T-helper 17 cell (primary cell): ENCODE measurements around the gene FAM32A. TPM values are rescaled to one million over a fixed set of nuclear protein-coding genes. Genes with fewer than 3 reads are reported as not detected.

Source experiments
- ATAC-seq: fragments of 150-1000 bp; cut with Tn5 transposase; 2 replicates; pipeline ENCODE4 v1.10.0; 2021; ENCODE audit warnings: mild to moderate bottlenecking, moderate library complexity
- DNase-seq, 3 donors: peaks; one replicate each; pipeline versions ENCODE4 v3.0.0 to v3.0.0-alpha.2; 2020 to 2021
- H3K9me3 ChIP-seq: one replicate; pipeline ENCODE4 v1.7.0; 2013; ENCODE audit warnings: low read length, mild to moderate bottlenecking; ENCODE audit not compliant: control insufficient read depth, poor library complexity, severe bottlenecking
- H3K27ac Mint-ChIP-seq: one replicate; pipeline ENCODE4 v1.8.0; 2022; ENCODE audit warnings: mild to moderate bottlenecking, moderate library complexity, mixed read lengths
- H3K27me3 Mint-ChIP-seq: one replicate; pipeline ENCODE4 v1.8.0; 2022; ENCODE audit warnings: mixed read lengths
- H3K36me3 Mint-ChIP-seq: one replicate; pipeline ENCODE4 v1.8.0; 2022; ENCODE audit warnings: low read depth, mixed read lengths
- H3K4me1 Mint-ChIP-seq: one replicate; pipeline ENCODE4 v1.8.0; 2022; ENCODE audit warnings: mild to moderate bottlenecking, mixed read lengths
- H3K4me3 Mint-ChIP-seq: one replicate; pipeline ENCODE4 v1.8.0; 2022; ENCODE audit warnings: mild to moderate bottlenecking, moderate library complexity, mixed read lengths
- total RNA-seq, 4 donors: library from RNA in 2 of 4; stranded (reverse) in 2 of 4; gene quantifications; one replicate each; pipeline ENCODE4 v1.2.3 and lab custom pipeline; 2022 to 2026

FAM32A gene
- total RNA-seq, 2 donors from 2014 or later, result 33.7 to 48.8 TPM

DNA sequence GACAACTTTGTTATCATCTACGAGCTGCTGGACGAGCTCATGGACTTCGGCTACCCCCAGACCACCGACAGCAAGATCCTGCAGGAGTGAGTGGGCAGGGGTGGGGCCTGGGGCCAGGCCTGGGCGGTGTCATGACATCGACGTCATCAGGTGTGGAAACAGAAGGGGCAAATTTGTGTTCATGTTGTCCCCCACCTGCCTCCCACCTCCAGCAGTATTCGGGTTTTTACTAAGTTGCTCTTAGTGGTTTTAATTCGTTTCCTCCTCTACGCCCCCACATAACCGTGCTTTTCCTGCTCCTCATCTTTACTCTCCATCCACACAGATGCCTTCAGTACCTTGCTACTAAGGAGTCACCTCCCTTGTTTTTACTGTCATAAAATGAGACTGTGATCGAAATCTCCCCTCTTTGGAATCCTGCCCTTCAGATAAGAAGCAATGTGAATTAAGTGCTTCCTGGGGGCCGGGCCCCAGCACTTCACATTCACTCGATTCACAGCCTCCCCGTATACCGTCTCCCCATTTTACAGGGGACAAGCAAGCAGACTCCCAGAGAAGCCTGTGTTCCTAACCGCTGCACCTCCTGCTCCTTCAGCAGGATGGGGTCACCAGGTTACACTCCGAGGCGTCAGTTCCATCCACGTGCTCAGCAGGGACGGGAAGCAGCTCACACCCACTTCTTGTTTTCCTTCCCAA, 23.0 kb downstream of the FAM32A start:
- DNase-seq (no peak), ATAC-seq (no peak)
- H3K4me1 Mint-ChIP-seq, result peaks cover 31% of the 10 kb centered on the region
- H3K36me3 Mint-ChIP-seq, result peaks cover 15% of the 10 kb centered on the region
- no peaks in the 10 kb centered on the region for H3K9me3 ChIP-seq
- H3K27me3 Mint-ChIP-seq, result no peaks in the 10 kb centered on the region
- H3K4me3 Mint-ChIP-seq, result no peak overlapping the region
- peak overlapping the region; percentile 85 for H3K27ac Mint-ChIP-seq

DNA sequence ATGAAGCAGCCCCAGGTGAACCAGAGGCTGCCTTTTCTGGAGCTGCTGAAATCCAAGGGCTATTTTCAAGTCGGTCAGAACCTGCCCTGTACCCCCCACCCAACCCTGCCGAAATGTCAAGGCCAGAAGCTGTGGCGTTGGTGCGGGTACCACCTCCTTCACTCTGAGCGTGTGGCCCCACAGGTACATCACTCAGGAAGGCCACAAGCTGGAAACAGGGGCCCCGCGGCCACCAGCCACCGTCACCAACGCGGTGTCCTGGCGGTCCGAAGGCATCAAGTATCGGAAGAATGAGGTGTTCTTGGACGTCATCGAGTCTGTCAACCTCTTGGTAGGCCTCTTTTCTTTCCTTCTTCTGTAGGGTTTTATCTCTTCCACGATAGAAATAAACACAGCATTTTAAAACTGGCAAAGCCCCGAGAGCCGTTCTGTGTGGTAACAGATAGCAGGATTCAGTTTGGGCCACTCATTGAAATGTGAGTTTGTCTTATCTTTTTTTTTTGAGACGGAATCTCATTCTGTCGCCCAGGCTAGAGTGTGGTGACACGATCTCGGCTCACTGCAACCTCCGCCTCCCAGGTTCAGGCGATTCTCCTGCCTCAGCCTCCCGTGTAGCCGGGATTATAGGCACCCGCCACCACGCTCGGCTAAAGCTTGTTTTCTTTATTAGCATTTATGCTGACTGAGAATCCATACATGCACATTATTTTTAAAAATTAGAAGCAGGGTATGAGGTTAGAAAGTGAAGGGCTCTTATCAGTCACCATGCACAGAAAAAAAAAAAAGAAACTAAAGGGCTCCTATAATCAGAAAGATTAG, 23.8 kb downstream of the FAM32A start:
- no peak overlapping the region for H3K27ac Mint-ChIP-seq
- peaks cover 35% of the 10 kb centered on the region for H3K4me1 Mint-ChIP-seq
- no peaks in the 10 kb centered on the region for H3K27me3 Mint-ChIP-seq
- ATAC-seq (no peak), DNase-seq (no peak)
- no peak overlapping the region for H3K4me3 Mint-ChIP-seq
- H3K9me3 ChIP-seq, result no peaks in the 10 kb centered on the region
- H3K36me3 Mint-ChIP-seq, result peaks cover 18% of the 10 kb centered on the region

- Mint-ChIP-seq H3K27me3 (no peaks in the 10 kb centered on the region), H3K4me3 (no peak overlapping the region), H3K27ac (peak overlapping the region; percentile 56), H3K4me1 (peaks cover 35% of the 10 kb centered on the region), H3K36me3 (peaks cover 18% of the 10 kb centered on the region)
- ATAC-seq (no peak), DNase-seq (no peak)
- no peaks in the 10 kb centered on the region for H3K9me3 ChIP-seq
Measured at GRCh38 chr19:16210168-16210567, 25.0 kb downstream of the FAM32A start.

DNA sequence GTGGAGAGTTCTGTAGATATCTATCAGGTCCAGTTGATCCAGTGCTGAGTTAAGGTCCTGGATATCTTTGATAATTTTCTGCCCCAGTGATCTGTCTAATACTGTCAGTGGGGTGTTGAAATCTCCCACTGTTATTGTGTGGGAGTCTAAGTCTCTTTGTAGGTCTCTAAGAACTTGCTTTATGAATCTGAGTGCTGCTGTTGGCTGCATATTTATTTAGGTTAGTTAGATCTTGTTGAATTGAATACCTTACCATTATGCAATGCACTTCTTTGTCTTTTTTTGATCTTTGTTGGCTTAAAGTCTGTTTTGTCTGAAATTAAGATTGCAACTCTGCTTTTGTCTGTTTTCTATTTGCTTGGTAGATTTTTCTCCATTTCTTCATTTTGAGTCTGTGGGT, 27.9 kb downstream of the FAM32A start:
- no peaks in the 10 kb centered on the region for H3K9me3 ChIP-seq
- peak overlapping the region; percentile 87 for H3K27ac Mint-ChIP-seq
- DNase-seq (no peak), ATAC-seq (no peak)
- peaks cover 20% of the 10 kb centered on the region for H3K36me3 Mint-ChIP-seq
- no peaks in the 10 kb centered on the region for H3K27me3 Mint-ChIP-seq
- peaks cover 42% of the 10 kb centered on the region for H3K4me1 Mint-ChIP-seq
- H3K4me3 Mint-ChIP-seq, result peak overlapping the region; percentile 50

DNA sequence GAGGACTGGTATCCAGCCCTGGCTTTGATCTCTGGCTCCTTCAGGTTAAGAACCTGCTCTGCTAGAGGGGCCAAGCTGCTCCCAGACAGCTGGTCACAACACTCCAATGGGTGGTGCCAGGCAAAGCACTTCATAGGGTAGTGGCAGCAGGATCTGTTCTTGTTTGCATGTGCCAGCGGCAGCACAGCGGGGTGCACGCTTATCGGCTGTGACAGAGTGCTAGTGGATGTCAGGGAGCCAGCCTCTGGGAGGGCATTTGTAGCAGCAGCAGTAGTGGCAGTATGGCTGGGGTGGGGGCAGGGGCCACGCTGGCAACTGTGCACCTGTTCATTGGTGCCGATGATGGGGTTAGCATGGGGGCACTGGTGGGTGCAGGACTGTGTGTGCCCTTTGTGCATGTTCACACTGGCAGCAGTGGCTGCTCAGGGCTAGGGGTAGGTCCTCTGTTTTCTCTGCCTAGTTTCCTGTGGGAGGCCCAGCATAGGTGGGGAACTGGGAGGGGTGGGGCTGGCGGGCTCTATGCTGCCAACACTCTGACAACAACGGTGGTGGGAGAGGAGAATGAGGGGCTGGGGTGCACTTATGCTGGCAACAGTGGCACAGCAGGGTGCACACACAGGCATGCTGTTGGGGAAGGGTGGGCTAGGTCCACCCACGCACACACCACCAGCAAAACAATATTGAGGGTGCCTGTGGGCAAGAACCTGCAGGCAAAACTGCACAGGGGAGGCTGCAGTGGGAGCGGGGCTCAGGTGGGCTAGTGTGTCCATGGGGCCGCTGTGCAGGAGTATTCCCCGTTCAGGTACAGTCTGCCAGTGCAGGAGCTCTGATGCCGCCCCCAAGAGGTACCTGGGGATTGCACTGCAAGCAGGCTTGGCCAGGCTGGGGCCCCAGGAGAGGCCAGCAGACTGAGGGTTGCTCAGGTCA, 31.8 kb downstream of the FAM32A start:
- H3K27ac Mint-ChIP-seq, result peak overlapping the region; percentile 66
- DNase-seq (no peak), ATAC-seq (peak; percentile 63)
- H3K36me3 Mint-ChIP-seq, result peaks cover 15% of the 10 kb centered on the region
- H3K27me3 Mint-ChIP-seq, result no peaks in the 10 kb centered on the region
- peaks cover 31% of the 10 kb centered on the region for H3K4me1 Mint-ChIP-seq
- H3K4me3 Mint-ChIP-seq, result peak overlapping the region; percentile 77
- H3K9me3 ChIP-seq, result no peaks in the 10 kb centered on the region

DNA sequence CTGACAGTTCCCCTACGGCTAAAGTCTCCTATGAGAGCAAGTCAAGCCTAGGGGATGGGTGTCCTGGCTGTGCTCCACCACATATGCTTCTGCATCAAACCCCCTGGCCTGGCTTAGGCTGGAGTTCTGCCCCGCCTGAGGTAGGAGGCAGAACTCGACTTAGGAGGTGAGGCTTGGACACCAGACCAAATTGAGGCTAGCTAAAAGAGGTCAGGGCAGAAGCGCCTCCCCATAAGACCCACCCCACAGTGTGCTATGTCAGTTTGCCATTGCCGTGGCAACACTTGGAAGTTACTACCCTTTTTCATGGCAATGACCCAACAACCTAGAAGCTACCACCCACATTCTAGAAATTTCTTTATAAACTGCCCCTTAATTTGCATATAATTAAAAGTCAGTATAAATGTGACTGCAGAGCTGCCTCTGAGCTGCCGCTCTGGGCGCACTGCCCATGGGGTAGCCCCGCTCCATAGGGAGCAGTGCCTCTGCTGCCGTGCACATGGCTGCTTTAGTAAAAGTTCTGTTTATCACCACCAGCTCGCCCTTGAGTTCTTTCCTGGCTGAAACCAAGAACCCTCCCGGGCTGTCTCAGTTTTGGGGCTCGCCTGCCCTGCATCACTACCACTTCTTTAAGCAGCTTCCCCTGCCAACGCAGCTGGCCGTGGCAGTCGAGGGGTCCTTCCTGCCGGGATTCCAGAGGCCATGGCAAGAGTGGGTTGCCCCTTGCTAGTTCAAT, 32.7 kb downstream of the FAM32A start:
- Mint-ChIP-seq H3K4me1 (peaks cover 22% of the 10 kb centered on the region), H3K27ac (no peak overlapping the region), H3K4me3 (no peak overlapping the region), H3K27me3 (no peaks in the 10 kb centered on the region), H3K36me3 (peaks cover 12% of the 10 kb centered on the region)
- ATAC-seq (no peak), DNase-seq (no peak)
- no peaks in the 10 kb centered on the region for H3K9me3 ChIP-seq

- H3K27ac Mint-ChIP-seq, result no peak overlapping the region
- no peak for DNase-seq
- H3K4me3 Mint-ChIP-seq, result no peak overlapping the region
Measured at GRCh38 chr19:16218851-16219250, 33.6 kb downstream of the FAM32A start.

GRCh38 chr19:16222806-16223205, 37.6 kb downstream of the FAM32A start:
- no peaks in the 10 kb centered on the region for H3K9me3 ChIP-seq
- Mint-ChIP-seq H3K4me3 (no peak overlapping the region), H3K36me3 (peaks cover 7% of the 10 kb centered on the region), H3K27me3 (no peaks in the 10 kb centered on the region), H3K27ac (no peak overlapping the region), H3K4me1 (peaks cover 2% of the 10 kb centered on the region)
- no peak for DNase-seq
- ATAC-seq, result no peak

More at GRCh38 chr19:16218851-16219250, 33.6 kb downstream of the FAM32A start:
- no peaks in the 10 kb centered on the region for H3K9me3 ChIP-seq
- Mint-ChIP-seq H3K27me3 (no peaks in the 10 kb centered on the region), H3K36me3 (peaks cover 10% of the 10 kb centered on the region), H3K4me1 (peaks cover 15% of the 10 kb centered on the region)
- ATAC-seq, result no peak

- Mint-ChIP-seq H3K4me3 (no peak overlapping the region), H3K27me3 (no peaks in the 10 kb centered on the region), H3K27ac (no peak overlapping the region), H3K36me3 (peaks cover 7% of the 10 kb centered on the region), H3K4me1 (no peaks in the 10 kb centered on the region)
- ATAC-seq, result no peak
- H3K9me3 ChIP-seq, result no peaks in the 10 kb centered on the region
- DNase-seq, result no peak
Measured at GRCh38 chr19:16223746-16224145, 38.5 kb downstream of the FAM32A start.

DNA sequence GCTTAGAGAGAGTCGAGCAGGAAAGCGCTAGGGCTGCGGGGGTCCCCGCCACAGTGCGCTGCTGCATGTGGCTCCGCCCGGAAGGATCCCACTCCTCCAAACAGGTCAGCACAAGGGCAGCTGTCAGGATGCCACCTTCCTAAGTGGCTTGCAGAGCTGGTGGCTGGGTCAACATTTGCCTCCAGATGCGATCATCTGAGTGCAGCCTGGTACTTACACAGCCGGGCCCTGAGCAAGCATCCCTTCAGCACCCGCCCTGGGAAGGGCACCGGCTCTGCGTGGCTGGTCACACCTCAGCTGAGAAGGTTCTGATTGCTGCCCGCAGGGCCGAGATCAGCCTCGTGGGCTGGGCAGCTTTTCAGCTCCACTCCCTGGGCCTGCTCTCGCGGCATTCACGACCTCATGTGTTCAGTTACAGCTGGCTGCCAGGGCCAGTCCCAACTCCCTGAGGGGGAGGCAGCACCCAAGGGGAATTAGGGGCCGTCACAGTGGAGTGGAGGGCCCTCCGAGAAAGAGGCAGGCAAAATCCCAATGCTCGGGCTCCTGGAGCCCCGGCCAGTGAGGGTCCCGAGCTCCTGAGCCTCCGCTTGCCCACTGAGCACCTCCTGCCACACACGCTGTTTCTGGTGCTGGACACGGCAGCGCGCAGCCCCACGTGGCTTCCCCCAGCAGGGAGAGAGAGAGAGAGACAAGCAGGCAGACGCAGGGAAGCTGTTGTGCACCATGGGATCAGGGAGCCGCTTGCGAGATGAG, 39.3 kb downstream of the FAM32A start:
- DNase-seq (no peak), ATAC-seq (no peak)
- no peaks in the 10 kb centered on the region for H3K4me1 Mint-ChIP-seq
- peaks cover 6% of the 10 kb centered on the region for H3K36me3 Mint-ChIP-seq
- H3K4me3 Mint-ChIP-seq, result no peak overlapping the region
- peak overlapping the region; percentile 47 for H3K27ac Mint-ChIP-seq
- no peaks in the 10 kb centered on the region for H3K27me3 Mint-ChIP-seq
- no peaks in the 10 kb centered on the region for H3K9me3 ChIP-seq

DNA sequence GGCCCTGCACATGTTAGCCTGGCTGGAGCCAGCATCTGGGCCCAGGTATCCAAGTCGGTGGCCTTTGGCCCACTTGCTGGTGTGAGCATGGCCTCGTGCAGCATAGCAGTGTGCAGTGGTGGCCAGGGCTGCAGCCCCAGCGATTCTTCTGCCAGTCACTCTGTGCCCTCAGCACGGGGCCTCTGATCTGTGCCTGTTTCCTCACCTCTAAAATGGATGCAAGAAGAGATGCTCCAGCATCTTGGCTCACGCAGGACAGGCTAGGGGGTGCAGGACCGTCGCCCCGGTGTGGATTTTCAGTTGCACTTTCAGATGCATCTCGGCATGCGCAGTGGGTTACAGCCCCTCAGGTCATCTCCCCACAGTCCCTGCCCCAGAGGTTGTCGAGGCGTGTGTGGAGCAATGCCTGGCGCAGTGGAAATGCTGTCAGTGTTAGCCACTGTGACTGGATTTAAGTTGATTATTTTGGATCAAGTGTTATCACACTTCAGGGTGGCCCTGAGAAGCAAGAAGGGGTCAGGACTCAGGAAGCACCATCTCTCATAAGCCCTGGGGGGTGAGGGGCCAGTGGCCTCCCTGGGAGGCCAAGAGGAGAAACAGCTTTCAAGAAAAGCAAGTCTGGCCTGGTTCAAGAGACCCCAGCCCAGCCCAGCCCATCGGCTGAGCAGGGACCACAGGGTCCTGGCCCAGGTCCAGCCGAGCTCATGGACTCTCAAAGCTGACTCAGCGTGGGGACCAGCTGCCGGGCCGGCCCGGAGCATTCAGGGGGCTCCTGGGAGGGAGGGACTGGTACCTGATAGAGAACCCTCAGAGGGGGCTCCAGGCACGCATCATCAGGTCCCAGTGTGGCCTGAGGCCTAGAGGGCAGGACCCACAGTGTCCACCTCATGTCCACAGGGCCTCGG, 40.3 kb downstream of the FAM32A start:
- DNase-seq (no peak), ATAC-seq (no peak)
- Mint-ChIP-seq H3K27ac (no peak overlapping the region), H3K4me3 (no peak overlapping the region), H3K27me3 (no peaks in the 10 kb centered on the region), H3K4me1 (no peaks in the 10 kb centered on the region), H3K36me3 (peaks cover 10% of the 10 kb centered on the region)
- H3K9me3 ChIP-seq, result no peaks in the 10 kb centered on the region
